ENCODE measurements around the gene COL4A4. TPM values are rescaled to one million over a fixed set of nuclear protein-coding genes. Genes with fewer than 3 reads are reported as not detected.

The COL4A4 gene
- total and polyA plus RNA-seq, 2 donors (not counting 3 experiments of a cell fraction or from before 2014, with no cell fraction given): not detected

DNA sequence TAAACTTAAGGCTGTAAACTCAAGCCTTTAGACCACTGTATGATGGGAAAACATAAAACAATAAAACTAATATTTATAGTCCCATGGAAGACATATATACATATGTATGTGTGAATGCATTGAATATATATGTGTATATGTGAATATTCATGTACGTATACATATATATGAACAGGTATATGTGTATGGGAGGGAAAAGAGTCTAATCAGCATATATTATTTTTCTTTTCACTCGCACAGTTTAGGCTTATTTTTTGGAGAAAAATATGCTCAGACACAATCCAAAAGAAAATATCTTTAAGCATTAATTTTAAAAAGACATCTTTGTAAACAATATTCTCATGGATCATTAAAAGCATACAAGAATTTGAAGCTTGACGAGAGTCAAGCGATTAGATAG, 22.7 kb downstream of the COL4A4 start:
- no TSS peak for BruUV-seq (replicated peaks)
- Histone ChIP-seq H2AFZ (ENCODE audit: low read depth, low read length) (no peak overlapping the region), H3K9me3 (replicated peaks; ENCODE audit: control insufficient read depth, insufficient read depth, low read length) (no peaks in the 10 kb centered on the region), H3K4me2 (ENCODE audit: insufficient read depth, low read length) (no peak overlapping the region), H3K27me3 (ENCODE audit: control insufficient read depth in 2 of 2, insufficient read depth in 2 of 2, low read length in 2 of 2) (no peaks in the 10 kb centered on the region), H3K27ac (ENCODE audit: insufficient read depth, low read depth, low read length) (no peak overlapping the region), H3K4me3 (replicated peaks in 1 of 3; ENCODE audit: insufficient read depth in 1 of 3, low read depth in 1 of 3, low read length in 3 of 3) (no peak overlapping the region), H3K9me1 (replicated peaks; ENCODE audit: control insufficient read depth, extremely low read depth, insufficient read depth, low read length) (no peaks in the 10 kb centered on the region), H3K9ac (replicated peaks; ENCODE audit: extremely low read depth, insufficient read depth, low read length) (no peak overlapping the region), H4K20me1 (replicated peaks; ENCODE audit: control insufficient read depth, extremely low read depth, insufficient read depth, low read length) (no peaks in the 10 kb centered on the region), H3K79me2 (ENCODE audit: control insufficient read depth, insufficient read depth, low read length) (no peaks in the 10 kb centered on the region), H3K36me3 (ENCODE audit: control insufficient read depth in 2 of 2, extremely low read depth in 1 of 2, insufficient read depth in 2 of 2, low read length in 2 of 2) (no peaks in the 10 kb centered on the region), H3K4me1 (ENCODE audit: control insufficient read depth, extremely low read depth, insufficient read depth, low read length) (no peaks in the 10 kb centered on the region)
- DNase-seq (ENCODE audit: low read depth, low spot score) (no peak), FAIRE-seq (no peak)
- TF ChIP-seq FOS (IDR thresholded peaks at IDR 0.05; ENCODE audit: borderline replicate concordance, insufficient read depth, low read length): no peak
- TF ChIP-seq EZH2 (IDR thresholded peaks at IDR 0.05; ENCODE audit: borderline replicate concordance, low read depth, low read length, severe bottlenecking): no peak
- no peak for TF ChIP-seq CTCF (IDR thresholded peaks at IDR 0.05; ENCODE audit: extremely low read depth in 1 of 2, insufficient read depth in 1 of 2, low read depth in 1 of 2, low read length in 2 of 2)
- TF ChIP-seq GATA2 (IDR thresholded peaks at IDR 0.05; ENCODE audit: insufficient read depth, insufficient read length, low read depth, low read length): no peak
- TF ChIP-seq, protein P1, sequence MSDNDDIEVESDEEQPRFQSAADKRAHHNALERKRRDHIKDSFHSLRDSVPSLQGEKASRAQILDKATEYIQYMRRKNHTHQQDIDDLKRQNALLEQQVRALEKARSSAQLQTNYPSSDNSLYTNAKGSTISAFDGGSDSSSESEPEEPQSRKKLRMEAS (IDR thresholded peaks at IDR 0.05; ENCODE audit: insufficient read depth, insufficient read length): no peak
- no peak for TF ChIP-seq JUN (IDR thresholded peaks at IDR 0.05; ENCODE audit: borderline replicate concordance, insufficient read depth, insufficient read length, low read depth)
- no peak for TF ChIP-seq POLR2A (IDR thresholded peaks at IDR 0.05; ENCODE audit: low read depth, low read length)
- no peak for TF ChIP-seq POLR2AphosphoS5 (IDR thresholded peaks at IDR 0.05; ENCODE audit: insufficient read depth, low read depth, low read length)
- no peak for TF ChIP-seq MYC (IDR thresholded peaks at IDR 0.05; ENCODE audit: low read depth, low read length)
- dilution Hi-C loops (cut with MboI; ENCODE audit: extremely low pct_ligation_motif_present, low sequenced_read_pairs): no loop called here
- intact Hi-C loops (cut with micrococcal nuclease): no loop called here
- ChIA-PET POLR2A (no interaction called here), CTCF (no interaction called here)
